Measurements from ENCODE around the gene CHEK1. TPM values are rescaled to one million over a fixed set of nuclear protein-coding genes. Genes with fewer than 3 reads are reported as not detected.

The CHEK1 gene
- total and polyA plus RNA-seq, 9 of the 15 experiments (the other 6 are each of a cell fraction or from before 2014, with no cell fraction given): 62.6 to 108 (median 87.5) TPM

DNA sequence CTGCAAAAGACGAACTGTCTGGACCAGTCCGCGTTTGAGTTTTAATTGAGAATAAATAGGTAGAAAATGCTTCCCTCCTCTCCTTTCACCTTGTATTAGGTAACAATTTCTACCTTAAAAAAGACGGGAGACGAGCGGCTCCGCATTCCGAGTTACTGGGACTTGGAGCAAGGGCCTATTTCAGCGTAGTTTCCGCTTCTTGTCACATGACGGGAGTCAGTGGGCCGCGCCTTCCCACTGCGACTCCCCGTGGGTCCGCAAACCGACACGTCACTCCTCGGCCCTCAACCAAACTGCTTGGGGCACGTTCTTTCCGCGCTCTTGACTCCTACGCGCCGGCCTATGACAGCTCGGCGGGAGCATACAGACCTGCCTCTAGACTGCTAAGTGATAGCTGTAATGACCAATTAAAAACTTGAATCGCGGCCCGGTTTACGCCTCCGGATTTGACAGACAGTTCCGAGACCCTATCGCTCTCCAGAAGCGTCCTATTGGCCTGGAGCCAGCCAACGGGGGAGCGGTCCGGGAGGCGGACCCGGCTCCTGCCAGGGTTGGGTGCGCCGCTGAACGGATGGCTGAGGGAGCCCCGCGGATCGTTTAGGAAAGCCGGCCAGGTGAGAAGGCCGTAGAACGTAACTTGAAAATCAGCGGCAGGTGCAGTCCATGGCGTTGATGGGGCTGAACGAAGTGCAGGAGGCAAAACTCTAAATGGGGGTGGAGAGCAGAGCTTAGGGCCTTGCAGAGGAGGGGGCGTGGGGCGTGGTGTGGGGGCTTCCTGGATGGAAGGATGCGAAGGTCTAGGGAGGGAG, 32.5 kb upstream of the CHEK1 start, which contains the start of gene STT3A (continued):
- TF ChIP-seq, protein P1, sequence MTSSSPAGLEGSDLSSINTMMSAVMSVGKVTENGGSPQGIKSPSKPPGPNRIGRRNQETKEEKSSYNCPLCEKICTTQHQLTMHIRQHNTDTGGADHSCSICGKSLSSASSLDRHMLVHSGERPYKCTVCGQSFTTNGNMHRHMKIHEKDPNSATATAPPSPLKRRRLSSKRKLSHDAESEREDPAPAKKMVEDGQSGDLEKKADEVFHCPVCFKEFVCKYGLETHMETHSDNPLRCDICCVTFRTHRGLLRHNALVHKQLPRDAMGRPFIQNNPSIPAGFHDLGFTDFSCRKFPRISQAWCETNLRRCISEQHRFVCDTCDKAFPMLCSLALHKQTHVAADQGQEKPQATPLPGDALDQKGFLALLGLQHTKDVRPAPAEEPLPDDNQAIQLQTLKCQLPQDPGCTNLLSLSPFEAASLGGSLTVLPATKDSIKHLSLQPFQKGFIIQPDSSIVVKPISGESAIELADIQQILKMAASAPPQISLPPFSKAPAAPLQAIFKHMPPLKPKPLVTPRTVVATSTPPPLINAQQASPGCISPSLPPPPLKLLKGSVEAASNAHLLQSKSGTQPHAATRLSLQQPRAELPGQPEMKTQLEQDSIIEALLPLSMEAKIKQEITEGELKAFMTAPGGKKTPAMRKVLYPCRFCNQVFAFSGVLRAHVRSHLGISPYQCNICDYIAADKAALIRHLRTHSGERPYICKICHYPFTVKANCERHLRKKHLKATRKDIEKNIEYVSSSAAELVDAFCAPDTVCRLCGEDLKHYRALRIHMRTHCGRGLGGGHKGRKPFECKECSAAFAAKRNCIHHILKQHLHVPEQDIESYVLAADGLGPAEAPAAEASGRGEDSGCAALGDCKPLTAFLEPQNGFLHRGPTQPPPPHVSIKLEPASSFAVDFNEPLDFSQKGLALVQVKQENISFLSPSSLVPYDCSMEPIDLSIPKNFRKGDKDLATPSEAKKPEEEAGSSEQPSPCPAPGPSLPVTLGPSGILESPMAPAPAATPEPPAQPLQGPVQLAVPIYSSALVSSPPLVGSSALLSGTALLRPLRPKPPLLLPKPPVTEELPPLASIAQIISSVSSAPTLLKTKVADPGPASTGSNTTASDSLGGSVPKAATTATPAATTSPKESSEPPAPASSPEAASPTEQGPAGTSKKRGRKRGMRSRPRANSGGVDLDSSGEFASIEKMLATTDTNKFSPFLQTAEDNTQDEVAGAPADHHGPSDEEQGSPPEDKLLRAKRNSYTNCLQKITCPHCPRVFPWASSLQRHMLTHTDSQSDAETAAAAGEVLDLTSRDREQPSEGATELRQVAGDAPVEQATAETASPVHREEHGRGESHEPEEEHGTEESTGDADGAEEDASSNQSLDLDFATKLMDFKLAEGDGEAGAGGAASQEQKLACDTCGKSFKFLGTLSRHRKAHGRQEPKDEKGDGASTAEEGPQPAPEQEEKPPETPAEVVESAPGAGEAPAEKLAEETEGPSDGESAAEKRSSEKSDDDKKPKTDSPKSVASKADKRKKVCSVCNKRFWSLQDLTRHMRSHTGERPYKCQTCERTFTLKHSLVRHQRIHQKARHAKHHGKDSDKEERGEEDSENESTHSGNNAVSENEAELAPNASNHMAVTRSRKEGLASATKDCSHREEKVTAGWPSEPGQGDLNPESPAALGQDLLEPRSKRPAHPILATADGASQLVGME (CRISPR knock-in tag; IDR thresholded peaks at IDR 0.05): 0 out of 2 replicates have a peak, but pooled peaks have one; percentile 46
- TF ChIP-seq, protein P2, sequence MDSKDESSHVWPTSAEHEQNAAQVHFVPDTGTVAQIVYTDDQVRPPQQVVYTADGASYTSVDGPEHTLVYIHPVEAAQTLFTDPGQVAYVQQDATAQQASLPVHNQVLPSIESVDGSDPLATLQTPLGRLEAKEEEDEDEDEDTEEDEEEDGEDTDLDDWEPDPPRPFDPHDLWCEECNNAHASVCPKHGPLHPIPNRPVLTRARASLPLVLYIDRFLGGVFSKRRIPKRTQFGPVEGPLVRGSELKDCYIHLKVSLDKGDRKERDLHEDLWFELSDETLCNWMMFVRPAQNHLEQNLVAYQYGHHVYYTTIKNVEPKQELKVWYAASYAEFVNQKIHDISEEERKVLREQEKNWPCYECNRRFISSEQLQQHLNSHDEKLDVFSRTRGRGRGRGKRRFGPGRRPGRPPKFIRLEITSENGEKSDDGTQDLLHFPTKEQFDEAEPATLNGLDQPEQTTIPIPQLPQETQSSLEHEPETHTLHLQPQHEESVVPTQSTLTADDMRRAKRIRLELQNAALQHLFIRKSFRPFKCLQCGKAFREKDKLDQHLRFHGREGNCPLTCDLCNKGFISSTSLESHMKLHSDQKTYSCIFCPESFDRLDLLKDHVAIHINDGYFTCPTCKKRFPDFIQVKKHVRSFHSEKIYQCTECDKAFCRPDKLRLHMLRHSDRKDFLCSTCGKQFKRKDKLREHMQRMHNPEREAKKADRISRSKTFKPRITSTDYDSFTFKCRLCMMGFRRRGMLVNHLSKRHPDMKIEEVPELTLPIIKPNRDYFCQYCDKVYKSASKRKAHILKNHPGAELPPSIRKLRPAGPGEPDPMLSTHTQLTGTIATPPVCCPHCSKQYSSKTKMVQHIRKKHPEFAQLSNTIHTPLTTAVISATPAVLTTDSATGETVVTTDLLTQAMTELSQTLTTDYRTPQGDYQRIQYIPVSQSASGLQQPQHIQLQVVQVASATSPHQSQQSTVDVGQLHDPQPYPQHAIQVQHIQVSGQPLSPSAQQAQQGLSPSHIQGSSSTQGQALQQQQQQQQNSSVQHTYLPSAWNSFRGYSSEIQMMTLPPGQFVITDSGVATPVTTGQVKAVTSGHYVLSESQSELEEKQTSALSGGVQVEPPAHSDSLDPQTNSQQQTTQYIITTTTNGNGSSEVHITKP (IDR thresholded peaks at IDR 0.05; ENCODE audit: partially characterized antibody): no peak
- TF ChIP-seq FOXJ3 (CRISPR knock-in tag; IDR thresholded peaks at IDR 0.05): no peak
- TF ChIP-seq ZNF217 (CRISPR knock-in tag; IDR thresholded peaks at IDR 0.05): no peak
- no peak for TF ChIP-seq ZEB2 (IDR thresholded peaks at IDR 0.05)
- no peak for TF ChIP-seq ZNF133 (CRISPR knock-in tag; IDR thresholded peaks at IDR 0.05)
- TF ChIP-seq DACH1 (IDR thresholded peaks at IDR 0.05; ENCODE audit: partially characterized antibody): no peak
